IMR-90 (cell line): ENCODE measurements around the gene PLXNB3. TPM values are rescaled to one million over a fixed set of nuclear protein-coding genes. Genes with fewer than 3 reads are reported as not detected.

ENCODE experiments used
- ATAC-seq: fragments of 200-7000 bp; cut with Tn5 transposase; 2 replicates; pipeline ENCODE4 v1.9.1; 2020; ENCODE audit warnings: low read depth, mild to moderate bottlenecking, moderate library complexity
- BruUV-seq: library from RNA; stranded (reverse); fragments of 400-500 nt; replicated peaks from 2 replicates; lab custom pipeline; 2021; lab: Mats Ljungman, UMichigan
- CTCF ChIA-PET: fragments of 300-600 bp; formaldehyde crosslinking; extraction: SDS; loops from one replicate; lab custom pipeline; 2021; ENCODE audit warnings: antibody characterized with exemption; lab: Yijun Ruan, JAX
- POLR2A ChIA-PET: fragments of 300-600 bp; sonication (Branson Sonifier 250); formaldehyde crosslinking; loops from one replicate; lab custom pipeline; 2022; ENCODE audit warnings: antibody characterized with exemption; ENCODE audit not compliant: unreplicated experiment; lab: Charles Lee
- DNase-seq: peaks from one replicate; pipeline ENCODE4 v3.0.0; 2013
- H2AFZ ChIP-seq: replicated peaks from 2 replicates; pipeline ENCODE3; 2013; ENCODE audit warnings: low read length, mild to moderate bottlenecking; ENCODE audit not compliant: poor library complexity
- H2AK5ac ChIP-seq: 2 replicates; pipeline ENCODE4 v1.6.1; 2013; ENCODE audit warnings: low read depth, low read length, inconsistent platforms
- H2AK9ac ChIP-seq: replicated peaks from 2 replicates; pipeline ENCODE3; 2013; ENCODE audit warnings: mild to moderate bottlenecking, low read depth, low read length, moderate library complexity; ENCODE audit not compliant: poor library complexity
- H2BK120ac ChIP-seq: 2 replicates; pipeline ENCODE4 v1.6.1; 2013; ENCODE audit warnings: low read depth, low read length, inconsistent platforms
- H2BK15ac ChIP-seq: 3 replicates; pipeline ENCODE4 v1.6.1; 2013; ENCODE audit warnings: low read depth, low read length, inconsistent platforms
- H2BK20ac ChIP-seq: 2 replicates; pipeline ENCODE4 v1.6.1; 2013; ENCODE audit warnings: low read depth, mild to moderate bottlenecking, inconsistent platforms, low read length, moderate library complexity
- H2BK5ac ChIP-seq: 2 replicates; pipeline ENCODE4 v1.6.1; 2013; ENCODE audit warnings: mild to moderate bottlenecking, low read depth, low read length, inconsistent platforms; ENCODE audit not compliant: poor library complexity, severe bottlenecking
- H3K14ac ChIP-seq: replicated peaks from 2 replicates; pipeline ENCODE4 v1.6.1; 2013; ENCODE audit warnings: low read depth, low read length, inconsistent platforms
- H3K18ac ChIP-seq: 2 replicates; pipeline ENCODE4 v1.6.1; 2013; ENCODE audit warnings: low read depth, low read length, control low read depth
- H3K23ac ChIP-seq: 2 replicates; pipeline ENCODE4 v1.6.1; 2013; ENCODE audit warnings: low read depth, low read length, inconsistent platforms
- H3K27ac ChIP-seq: 2 replicates; pipeline ENCODE4 v1.5.1; 2013; ENCODE audit warnings: mild to moderate bottlenecking, control low read depth, low read length; ENCODE audit not compliant: insufficient read depth
- H3K27me3 ChIP-seq: 2 replicates; pipeline ENCODE4 v1.6.1; 2013; ENCODE audit warnings: low read length; ENCODE audit not compliant: control insufficient read depth, insufficient read depth
- H3K36me3 ChIP-seq: 2 replicates; pipeline ENCODE4 v1.6.1; 2013; ENCODE audit warnings: low read length, mixed read lengths; ENCODE audit not compliant: control insufficient read depth, insufficient read depth
- H3K4ac ChIP-seq: 2 replicates; pipeline ENCODE4 v1.6.1; 2013; ENCODE audit warnings: low read depth, low read length, inconsistent platforms
- H3K4me1 ChIP-seq: 2 replicates; pipeline ENCODE4 v1.6.1; 2013; ENCODE audit warnings: low read length, mixed read lengths; ENCODE audit not compliant: control insufficient read depth, insufficient read depth
- H3K4me2 ChIP-seq: 2 replicates; pipeline ENCODE4 v1.6.1; 2013; ENCODE audit warnings: low read depth, mild to moderate bottlenecking, control low read depth, low read length, moderate library complexity
- H3K4me3 ChIP-seq: 2 replicates; pipeline ENCODE4 v1.5.1; 2013; ENCODE audit warnings: low read depth, mild to moderate bottlenecking, control low read depth, low read length, moderate library complexity; ENCODE audit not compliant: insufficient read depth
- H3K56ac ChIP-seq: 2 replicates; pipeline ENCODE4 v1.6.1; 2013; ENCODE audit warnings: low read length, inconsistent platforms; ENCODE audit not compliant: insufficient read depth; ENCODE audit errors: extremely low read depth
- H3K79me1 ChIP-seq, 2 experiments: 2 replicates each; pipeline ENCODE4 v1.6.1; 2013; ENCODE audit warnings: low read length in 2 of 2, inconsistent platforms in 1 of 2, low read depth in 1 of 2
- H3K9ac ChIP-seq: 2 replicates; pipeline ENCODE4 v1.6.1; 2013; ENCODE audit warnings: low read depth, low read length, control low read depth
- H3K9me1 ChIP-seq: 2 replicates; pipeline ENCODE4 v1.6.1; 2013; ENCODE audit warnings: low read length, inconsistent platforms; ENCODE audit not compliant: insufficient read depth
- H3K9me3 ChIP-seq: 2 replicates; pipeline ENCODE4 v1.6.1; 2013; ENCODE audit warnings: low read length; ENCODE audit not compliant: control insufficient read depth, insufficient read depth
- H4K20me1 ChIP-seq: 2 replicates; pipeline ENCODE4 v1.6.1; 2013; ENCODE audit warnings: low read length, inconsistent platforms; ENCODE audit not compliant: insufficient read depth
- H4K5ac ChIP-seq: 2 replicates; pipeline ENCODE4 v1.6.1; 2013; ENCODE audit warnings: mild to moderate bottlenecking, low read depth, low read length, control low read depth
- H4K8ac ChIP-seq, 2 experiments: 2 replicates each; pipeline ENCODE4 v1.6.1; 2013; ENCODE audit warnings: low read depth in 2 of 2, low read length in 2 of 2, control low read depth in 1 of 2, inconsistent platforms in 1 of 2
- H4K91ac ChIP-seq: 2 replicates; pipeline ENCODE4 v1.6.1; 2013; ENCODE audit warnings: low read depth, low read length, inconsistent platforms; ENCODE audit not compliant: insufficient read depth
- BHLHE40 ChIP-seq: fragments of 150-350 bp; IDR thresholded peaks from 2 replicates; pipeline ENCODE4 v1.6.1; 2016; ENCODE audit warnings: mild to moderate bottlenecking, low read depth, low read length
- CHD1 ChIP-seq: IDR thresholded peaks from 2 replicates; pipeline ENCODE4 v1.6.1; 2012; ENCODE audit warnings: low read depth, low read length, improper control_type of control experiment
- FOS ChIP-seq: fragments of 150-350 bp; IDR thresholded peaks from 2 replicates; pipeline ENCODE4 v1.6.1; 2016; ENCODE audit warnings: low read depth, low read length
- MAZ ChIP-seq: IDR thresholded peaks from 2 replicates; pipeline ENCODE4 v1.6.1; 2012; ENCODE audit warnings: low read depth, mild to moderate bottlenecking, low read length, improper control_type of control experiment, moderate library complexity, borderline replicate concordance
- MXI1 ChIP-seq: IDR thresholded peaks from 2 replicates; pipeline ENCODE4 v1.6.1; 2012; ENCODE audit warnings: low read depth, mild to moderate bottlenecking, low read length, moderate library complexity, borderline replicate concordance
- RCOR1 ChIP-seq: IDR thresholded peaks from 2 replicates; pipeline ENCODE4 v1.6.1; 2012; ENCODE audit warnings: mild to moderate bottlenecking, low read length, improper control_type of control experiment; ENCODE audit not compliant: insufficient replicate concordance
- RFX5 ChIP-seq: IDR thresholded peaks from 2 replicates; pipeline ENCODE4 v1.8.0; 2012; ENCODE audit warnings: low read depth, mild to moderate bottlenecking, low read length, moderate library complexity
- SMC3 ChIP-seq: fragments of 150-350 bp; IDR thresholded peaks from 2 replicates; pipeline ENCODE4 v1.6.1; 2016; ENCODE audit warnings: low read depth, mild to moderate bottlenecking, antibody characterized with exemption, low read length, moderate library complexity
- whole genome bisulfite sequencing, 2 experiments: methylation state at CpG; one replicate each; pipeline versions ENCODE4 v1.1.5 to v1.1.7; 2013; ENCODE audit warnings: missing lambda C conversion rate in 2 of 2; ENCODE audit not compliant: insufficient read length in 1 of 2; ENCODE audit errors: extremely low coverage in 2 of 2; 5-methylcytosine and 5-hydroxymethylcytosine counted together
- dilution Hi-C: fragments of 300-500 bp; cut with HindIII; formaldehyde crosslinking; loops from one replicate; pipeline ENCODE4 v1.14.3; 2018; ENCODE audit warnings: low sequenced_read_pairs; ENCODE audit not compliant: unreplicated experiment
- in situ Hi-C: fragments of 300-500 bp; cut with MboI; formaldehyde crosslinking; loops from 3 replicates; pipeline ENCODE4 v1.14.3; 2019; ENCODE audit warnings: low sequenced_read_pairs, inconsistent platforms, mixed read lengths
- intact Hi-C: fragments of 100-400 bp; cut with micrococcal nuclease; formaldehyde crosslinking; loops from 2 replicates; pipeline ENCODE4 v1.10.0; 2022
- polyA plus RNA-seq, 3 experiments: library from polyadenylated mRNA; depleted of rRNA; stranded (reverse); fragments of >200 nt; gene quantifications; 2 replicates each; pipeline ENCODE4 v1.2.3, GENCODE V29; 2012; ENCODE audit warnings: low replicate concordance in 1 of 3
- total RNA-seq: library from RNA; depleted of rRNA; stranded (reverse); fragments of >200 nt; gene quantifications from 2 replicates; pipeline ENCODE4 v1.2.3, GENCODE V29; 2012

Gene PLXNB3
- total and polyA plus RNA-seq, 2 of the 4 experiments (the other 2 are of a cell fraction) = 0.36 to 22.3 TPM

DNA sequence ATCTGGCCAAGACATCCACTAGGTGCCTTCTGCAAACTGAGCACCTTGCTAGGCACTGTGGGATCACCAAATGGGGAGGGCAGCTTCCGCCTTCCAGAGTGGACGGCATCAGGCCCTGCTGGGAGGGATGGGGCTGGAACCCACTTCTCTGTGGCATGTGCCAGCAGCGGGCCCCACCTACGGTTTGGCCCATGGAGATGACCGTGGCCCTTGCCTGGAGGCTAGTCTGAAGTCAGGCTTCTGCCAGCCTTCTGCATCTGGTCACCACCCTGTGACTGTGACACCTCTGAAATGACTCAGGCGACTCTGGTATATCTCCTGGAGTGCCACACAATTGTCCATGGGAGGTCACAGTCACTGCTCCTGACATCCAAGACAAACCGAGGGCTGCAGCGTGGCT lies 37.6 kb downstream of the PLXNB3 start:
- ChIA-PET POLR2A (interaction anchor here (0.6 kb wide), 1 partner anchor 45 kb away, joined by 3 read pairs; no protein-coding TSS in a partner anchor), CTCF (no interaction called here)
- WGBS, 2 experiments = 84% methylated on average over 4 of the region's 8 CpGs; no CpG with 5 or more reads in 1 of the 2 experiments

More for the DNA sequence above, 37.6 kb downstream of the PLXNB3 start:
- no TSS peak for BruUV-seq
- no peak overlapping the region for H2BK15ac ChIP-seq
- peaks cover 0 to 1% of the 10 kb centered on the region in 2 experiments; a peak in 1 of 4 replicates for H3K79me1 ChIP-seq
- peaks cover 2% of the 10 kb centered on the region; the same call in 1 of the 2 replicates for H3K9me3 ChIP-seq
- H3K23ac ChIP-seq = no peak overlapping the region
- intact Hi-C loops (no loop called here), dilution Hi-C loops (no loop called here), in situ Hi-C loops (no loop called here)
- H3K27me3 ChIP-seq = no peaks in the 10 kb centered on the region; the same call in 1 of the 2 replicates
- H2AK5ac ChIP-seq = no peak overlapping the region
- no peak overlapping the region for H2BK120ac ChIP-seq
- H2BK20ac ChIP-seq = no peak overlapping the region
- H4K91ac ChIP-seq = no peak overlapping the region
- H3K9me1 ChIP-seq = no peaks in the 10 kb centered on the region
- H2AFZ ChIP-seq = no peak overlapping the region
- no peak overlapping the region for H4K5ac ChIP-seq
- ATAC-seq = no peak
- no peak overlapping the region for H3K4me2 ChIP-seq
- no peak overlapping the region for H3K56ac ChIP-seq
- H3K18ac ChIP-seq = no peak overlapping the region
- TF ChIP-seq RFX5 (no peak), MAZ (no peak), SMC3 (no peak), CHD1 (no peak), MXI1 (no peak), BHLHE40 (no peak), FOS (no peak), RCOR1 (no peak)
- H3K27ac ChIP-seq = no peak overlapping the region
- DNase-seq = no peak
- no peak overlapping the region for H3K14ac ChIP-seq
- H2BK5ac ChIP-seq = no peak overlapping the region
- H3K4me1 ChIP-seq = no peaks in the 10 kb centered on the region
- H3K4ac ChIP-seq = no peak overlapping the region
- no peak overlapping the region for H2AK9ac ChIP-seq
- no peak overlapping the region for H3K9ac ChIP-seq
- no peak overlapping the region for H3K4me3 ChIP-seq
- H3K36me3 ChIP-seq = peaks cover 15% of the 10 kb centered on the region
- no peaks in the 10 kb centered on the region for H4K20me1 ChIP-seq
- H4K8ac ChIP-seq = no peak overlapping the region
